Hepatocyte (in vitro differentiated cells): ENCODE measurements around the gene LTN1. TPM values are rescaled to one million over a fixed set of nuclear protein-coding genes. Genes with fewer than 3 reads are reported as not detected.

Experiments used
- DNase-seq: peaks from one replicate; pipeline ENCODE4 v3.0.0-alpha.2; 2016; ENCODE audit warnings: low spot score
- H2AFZ ChIP-seq: fragments of 200-600 bp; sonication (generic); 2 replicates; pipeline ENCODE4 v1.6.0; 2016; ENCODE audit warnings: antibody characterized with exemption, mild to moderate bottlenecking
- H3K27ac ChIP-seq: fragments of 200-600 bp; sonication (generic); 2 replicates; pipeline ENCODE4 v1.5.1; 2016; ENCODE audit warnings: mild to moderate bottlenecking
- H3K27me3 ChIP-seq: fragments of 200-600 bp; sonication (generic); 2 replicates; pipeline ENCODE4 v1.6.1; 2016
- H3K36me3 ChIP-seq: fragments of 200-600 bp; sonication (generic); replicated peaks from 2 replicates; pipeline ENCODE4 v1.5.1; 2016; ENCODE audit warnings: low read depth; ENCODE audit not compliant: insufficient read depth
- H3K4me1 ChIP-seq: fragments of 200-600 bp; sonication (generic); 2 replicates; pipeline ENCODE4 v1.5.1; 2016; ENCODE audit warnings: mild to moderate bottlenecking, moderate library complexity; ENCODE audit not compliant: insufficient read depth
- H3K4me2 ChIP-seq: fragments of 200-600 bp; sonication (generic); 2 replicates; pipeline ENCODE4 v1.6.0; 2016
- H3K4me3 ChIP-seq: fragments of 200-600 bp; sonication (generic); 2 replicates; pipeline ENCODE4 v1.5.1; 2016; ENCODE audit warnings: mild to moderate bottlenecking
- H3K79me2 ChIP-seq: fragments of 200-600 bp; sonication (generic); 2 replicates; pipeline ENCODE4 v1.6.0; 2017; ENCODE audit warnings: mild to moderate bottlenecking
- H3K9me2 ChIP-seq: fragments of 200-600 bp; sonication (generic); replicated peaks from 2 replicates; pipeline ENCODE4 v1.6.0; 2017; ENCODE audit warnings: mild to moderate bottlenecking; ENCODE audit not compliant: insufficient read depth
- H3K9me3 ChIP-seq: fragments of 200-600 bp; sonication (generic); 2 replicates; pipeline ENCODE4 v1.5.1; 2016; ENCODE audit warnings: low read depth, mild to moderate bottlenecking
- H4K20me1 ChIP-seq: fragments of 200-600 bp; sonication (generic); 2 replicates; pipeline ENCODE4 v1.6.0; 2016; ENCODE audit warnings: mild to moderate bottlenecking; ENCODE audit not compliant: insufficient read depth, poor library complexity, severe bottlenecking
- EZH2 ChIP-seq: fragments of 200-600 bp; sonication (generic); IDR thresholded peaks from 2 replicates; pipeline ENCODE4 v1.6.1; 2016; ENCODE audit warnings: antibody characterized with exemption, mild to moderate bottlenecking, borderline replicate concordance
- EZH2phosphoT487 ChIP-seq: fragments of 200-600 bp; sonication (generic); IDR thresholded peaks from one replicate; pipeline ENCODE4 v1.6.1; 2018; ENCODE audit warnings: antibody characterized with exemption, mild to moderate bottlenecking, low read depth, moderate library complexity; ENCODE audit not compliant: unreplicated experiment, severe bottlenecking
- WGBS: methylation state at CpG from one replicate; pipeline ENCODE4 v1.1.6; 2016; ENCODE audit warnings: low lambda C conversion rate; ENCODE audit errors: missing lambda C conversion rate; 5-methylcytosine and 5-hydroxymethylcytosine counted together
- polyA plus RNA-seq: library from polyadenylated mRNA; unstranded; fragments of >200 nt; fragmentation: Nextera tagmentation; extraction: Ambion mirVana; gene quantifications from 2 replicates; pipeline ENCODE4 v1.2.1, GENCODE V29; 2016
- total RNA-seq: library from RNA; depleted of rRNA; stranded (reverse); fragments of >200 nt; gene quantifications from 2 replicates; pipeline ENCODE4 v1.2.3, GENCODE V29; 2014
- TF ChIP-seq, protein P1 (sequence below): fragments of 200-600 bp; sonication (generic); IDR thresholded peaks from 2 replicates; pipeline ENCODE4 v1.5.1; 2016; ENCODE audit warnings: antibody characterized with exemption, mild to moderate bottlenecking; ENCODE audit not compliant: poor library complexity

Gene LTN1
- total and polyA plus RNA-seq, 2 experiments from 2014 or later = 9.7 to 35.8 TPM

DNA sequence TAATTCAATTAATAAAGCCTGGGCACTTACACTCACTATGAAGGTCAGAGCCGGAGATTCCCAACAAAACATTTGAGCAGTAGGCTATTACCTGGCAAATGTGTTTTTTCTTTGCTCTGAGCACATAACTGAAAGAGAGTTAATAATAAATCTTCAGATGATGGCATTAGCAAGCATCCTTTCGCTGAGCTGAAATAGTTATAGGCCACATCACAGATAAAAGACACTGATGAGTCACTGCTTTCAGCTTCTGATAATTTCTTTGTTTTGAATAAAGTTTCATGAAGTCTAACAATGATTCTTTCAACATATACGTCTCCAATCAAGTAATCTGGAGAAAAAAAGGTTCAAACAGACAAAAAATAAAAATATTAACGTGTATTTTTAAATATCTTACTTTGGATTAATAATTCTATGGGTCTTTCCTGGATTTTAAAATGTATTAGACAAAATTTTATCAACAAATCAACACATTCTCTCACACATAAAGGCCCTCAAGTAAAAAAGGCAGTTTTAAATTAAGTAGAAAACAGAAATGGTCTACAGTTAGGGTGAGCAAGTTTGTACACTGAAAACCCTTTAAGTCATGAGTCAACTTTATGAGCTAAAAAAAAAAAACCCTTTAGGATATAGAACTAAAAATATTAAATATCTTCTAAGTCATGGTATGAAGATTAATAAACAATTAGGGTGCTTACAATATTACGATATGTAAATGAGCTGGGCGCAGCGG, 33.1 kb downstream of the LTN1 start:
- no peaks in the 10 kb centered on the region for H3K9me2 ChIP-seq
- H3K4me3 ChIP-seq = no peak overlapping the region
- H3K4me1 ChIP-seq = no peaks in the 10 kb centered on the region
- H3K27ac ChIP-seq = no peak overlapping the region
- H2AFZ ChIP-seq = no peak overlapping the region
- no peaks in the 10 kb centered on the region for H4K20me1 ChIP-seq
- H3K9me3 ChIP-seq = no peaks in the 10 kb centered on the region
- WGBS = 83% methylated on average over 7 of the region's 7 CpGs
- no peaks in the 10 kb centered on the region for H3K79me2 ChIP-seq
- TF ChIP-seq EZH2phosphoT487 (no peak), EZH2 (no peak)
- TF ChIP-seq, protein P1, sequence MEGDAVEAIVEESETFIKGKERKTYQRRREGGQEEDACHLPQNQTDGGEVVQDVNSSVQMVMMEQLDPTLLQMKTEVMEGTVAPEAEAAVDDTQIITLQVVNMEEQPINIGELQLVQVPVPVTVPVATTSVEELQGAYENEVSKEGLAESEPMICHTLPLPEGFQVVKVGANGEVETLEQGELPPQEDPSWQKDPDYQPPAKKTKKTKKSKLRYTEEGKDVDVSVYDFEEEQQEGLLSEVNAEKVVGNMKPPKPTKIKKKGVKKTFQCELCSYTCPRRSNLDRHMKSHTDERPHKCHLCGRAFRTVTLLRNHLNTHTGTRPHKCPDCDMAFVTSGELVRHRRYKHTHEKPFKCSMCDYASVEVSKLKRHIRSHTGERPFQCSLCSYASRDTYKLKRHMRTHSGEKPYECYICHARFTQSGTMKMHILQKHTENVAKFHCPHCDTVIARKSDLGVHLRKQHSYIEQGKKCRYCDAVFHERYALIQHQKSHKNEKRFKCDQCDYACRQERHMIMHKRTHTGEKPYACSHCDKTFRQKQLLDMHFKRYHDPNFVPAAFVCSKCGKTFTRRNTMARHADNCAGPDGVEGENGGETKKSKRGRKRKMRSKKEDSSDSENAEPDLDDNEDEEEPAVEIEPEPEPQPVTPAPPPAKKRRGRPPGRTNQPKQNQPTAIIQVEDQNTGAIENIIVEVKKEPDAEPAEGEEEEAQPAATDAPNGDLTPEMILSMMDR = no peak
- peak; percentile 14 for DNase-seq
- no peaks in the 10 kb centered on the region for H3K27me3 ChIP-seq
- H3K36me3 ChIP-seq = no peaks in the 10 kb centered on the region
- no peak overlapping the region for H3K4me2 ChIP-seq

DNA sequence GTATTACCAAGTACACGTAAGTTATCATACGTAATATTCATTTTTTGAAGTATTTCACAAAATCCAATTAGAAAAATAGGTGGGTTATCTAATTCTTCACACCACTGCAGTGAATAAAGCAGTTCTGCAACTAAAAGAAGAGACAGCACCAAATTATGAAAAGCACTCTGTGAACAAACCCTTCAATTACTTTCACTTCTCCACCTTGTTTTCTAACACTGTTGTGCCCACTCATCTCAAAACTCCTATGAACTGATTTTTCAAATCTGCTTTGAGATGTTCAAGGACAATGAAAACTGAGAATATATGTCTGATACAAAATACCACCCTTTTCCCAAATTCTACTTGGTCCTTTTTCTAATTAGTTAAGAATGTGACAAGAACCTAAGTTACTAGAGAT, 39.4 kb downstream of the LTN1 start:
- Histone ChIP-seq H3K27ac (no peak overlapping the region), H3K36me3 (no peaks in the 10 kb centered on the region)

DNA sequence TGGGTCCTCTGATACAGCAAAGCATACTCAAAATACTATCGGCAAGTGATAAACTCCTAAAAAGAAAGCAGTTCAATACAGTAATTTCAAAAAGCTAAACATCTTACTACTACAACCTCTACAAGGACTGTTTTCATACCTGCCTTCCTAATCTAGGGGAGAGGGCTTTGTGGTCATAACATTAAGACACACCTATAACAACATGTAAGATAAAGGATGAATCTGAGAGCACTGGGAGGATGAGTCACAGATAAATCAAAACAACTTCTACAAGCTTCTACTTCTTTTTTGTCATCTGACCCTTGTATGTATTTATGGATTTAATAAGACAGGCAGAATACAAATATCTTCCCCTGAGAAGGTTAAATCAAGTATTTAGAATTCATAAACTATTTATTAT, 40.0 kb downstream of the LTN1 start:
- TF ChIP-seq, protein P1 = no peak
- TF ChIP-seq EZH2 (no peak), EZH2phosphoT487 (no peak)
- Histone ChIP-seq H3K27ac (no peak overlapping the region), H3K9me2 (no peaks in the 10 kb centered on the region), H3K4me2 (no peak overlapping the region), H3K4me1 (no peaks in the 10 kb centered on the region), H3K9me3 (no peaks in the 10 kb centered on the region), H3K79me2 (no peaks in the 10 kb centered on the region), H3K36me3 (no peaks in the 10 kb centered on the region), H3K27me3 (no peaks in the 10 kb centered on the region), H4K20me1 (no peaks in the 10 kb centered on the region), H3K4me3 (no peak overlapping the region), H2AFZ (no peak overlapping the region)
- WGBS = 100% methylated on average over 1 of the region's 1 CpG
- DNase-seq = no peak

More for the DNA sequence above, 39.4 kb downstream of the LTN1 start:
- Histone ChIP-seq H3K4me3 (no peak overlapping the region), H4K20me1 (no peaks in the 10 kb centered on the region), H3K4me2 (no peak overlapping the region), H3K79me2 (no peaks in the 10 kb centered on the region), H2AFZ (no peak overlapping the region), H3K4me1 (no peaks in the 10 kb centered on the region), H3K9me3 (no peaks in the 10 kb centered on the region), H3K27me3 (no peaks in the 10 kb centered on the region), H3K9me2 (no peaks in the 10 kb centered on the region)
- no peak for DNase-seq
- TF ChIP-seq, protein P1 = no peak
- TF ChIP-seq EZH2 = no peak
- TF ChIP-seq EZH2phosphoT487 = no peak
- 98% methylated on average over 2 of the region's 2 CpGs for WGBS

DNA sequence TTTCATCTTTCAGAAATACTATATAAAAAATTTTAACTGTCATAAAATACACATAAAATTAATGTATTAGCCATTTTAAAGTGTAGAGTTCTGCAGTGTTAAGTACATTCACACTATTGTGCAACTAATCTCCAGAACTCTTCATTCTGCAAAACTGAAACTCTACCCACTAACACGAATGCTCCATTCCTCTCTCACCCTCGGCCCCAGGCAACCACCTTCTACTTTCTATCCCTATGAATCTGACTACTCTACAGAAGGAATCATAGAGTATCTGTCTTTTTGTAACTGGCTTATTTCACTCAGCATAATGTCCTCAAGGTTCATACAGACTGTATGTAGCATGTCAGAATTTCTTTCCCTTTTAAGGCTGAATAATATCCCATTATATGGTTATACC, 43.4 kb downstream of the LTN1 start:
- TF ChIP-seq, protein P1 = no peak
- TF ChIP-seq EZH2phosphoT487 (no peak), EZH2 (no peak)
- Histone ChIP-seq H3K27ac (no peak overlapping the region), H3K9me2 (no peaks in the 10 kb centered on the region), H3K4me2 (no peak overlapping the region), H3K4me3 (no peak overlapping the region), H4K20me1 (no peaks in the 10 kb centered on the region), H3K36me3 (no peaks in the 10 kb centered on the region), H3K27me3 (no peaks in the 10 kb centered on the region), H3K4me1 (no peaks in the 10 kb centered on the region), H2AFZ (no peak overlapping the region), H3K9me3 (no peaks in the 10 kb centered on the region), H3K79me2 (no peaks in the 10 kb centered on the region)
- DNase-seq = no peak
- 85% methylated on average over 2 of the region's 2 CpGs for WGBS
